Activated CD4-positive, CD25-positive, alpha-beta regulatory T cell treated with anti-CD3 and anti-CD28 coated beads, Interleukin-2, amount 50 U/mL, for 16 hours (primary cell): ENCODE data around the gene FAM217B.
"Not testable (repeated sequence)": the region's sequence is repeated elsewhere in the genome, so short reads cannot be mapped to it uniquely, and the experiment has no call there.

Experiments
- DNase-seq: peaks from one replicate; pipeline ENCODE4 v3.0.0-alpha.2; 2020; ENCODE audit warnings: low read depth, low spot score

Gene FAM217B

GRCh38 chr20:59938696-59939051 is 1.5 kb upstream of the FAM217B start:
- no peak for DNase-seq

- DNase-seq: no peak
These were observed 924 bp upstream of the FAM217B start for GRCh38 chr20:59939052-59939878.

- DNase-seq: no peak
These were observed 385 bp upstream of the FAM217B start for GRCh38 chr20:59939879-59940128.

- no peak for DNase-seq
These were observed 736 bp downstream of the FAM217B start for GRCh38 chr20:59940956-59941294.

GRCh38 chr20:59942245-59942644 is 2.1 kb downstream of the FAM217B start:
- no peak for DNase-seq

- DNase-seq: no peak
These were observed 4.5 kb downstream of the FAM217B start for GRCh38 chr20:59944726-59945125.

- no peak for DNase-seq
These were observed 5.0 kb downstream of the FAM217B start for GRCh38 chr20:59945175-59945574.

- DNase-seq: no peak
These were observed 5.5 kb downstream of the FAM217B start for GRCh38 chr20:59945731-59946130.

GRCh38 chr20:59947376-59947775 is 7.2 kb downstream of the FAM217B start:
- no peak for DNase-seq

- DNase-seq: no peak
These were observed 8.0 kb downstream of the FAM217B start for GRCh38 chr20:59948212-59948611.

- no peak for DNase-seq
These were observed 8.9 kb downstream of the FAM217B start for GRCh38 chr20:59948828-59949720.

- DNase-seq: no peak
These were observed 9.7 kb downstream of the FAM217B start for GRCh38 chr20:59949911-59950310.

GRCh38 chr20:59954718-59955117 is 14.5 kb downstream of the FAM217B start:
- DNase-seq: no peak

GRCh38 chr20:59955131-59955796 is 15.1 kb downstream of the FAM217B start:
- no peak for DNase-seq

GRCh38 chr20:59957568-59957967 is 17.4 kb downstream of the FAM217B start:
- DNase-seq: not testable (repeated sequence)

- DNase-seq: no peak
These were observed 17.9 kb downstream of the FAM217B start, which contains the start of gene CDH26 for GRCh38 chr20:59958123-59958522. TSS of gene CDH26 (plus strand) at chr20:59958423. CDS start at chr20:59958727, 304 bp downstream.

- no peak for DNase-seq
These were observed 18.4 kb downstream of the FAM217B start for GRCh38 chr20:59958626-59959025.

- no peak for DNase-seq
These were observed 21.2 kb downstream of the FAM217B start for GRCh38 chr20:59961423-59961822.

- no peak for DNase-seq
These were observed 22.0 kb downstream of the FAM217B start for GRCh38 chr20:59962155-59962554.

GRCh38 chr20:59966428-59966827 is 26.2 kb downstream of the FAM217B start:
- no peak for DNase-seq

GRCh38 chr20:59971428-59971827 is 31.2 kb downstream of the FAM217B start:
- no peak for DNase-seq

- no peak for DNase-seq
These were observed 32.0 kb downstream of the FAM217B start for GRCh38 chr20:59972037-59972801.
